ENCODE results near the gene KDM7A. TPM values are rescaled to one million over a fixed set of nuclear protein-coding genes. Genes with fewer than 3 reads are reported as not detected.

The KDM7A gene
- total and polyA plus RNA-seq, 2 of the 8 experiments (the other 6 are each of a cell fraction or from before 2014, with no cell fraction given): 2.2 to 12.5 TPM

DNA sequence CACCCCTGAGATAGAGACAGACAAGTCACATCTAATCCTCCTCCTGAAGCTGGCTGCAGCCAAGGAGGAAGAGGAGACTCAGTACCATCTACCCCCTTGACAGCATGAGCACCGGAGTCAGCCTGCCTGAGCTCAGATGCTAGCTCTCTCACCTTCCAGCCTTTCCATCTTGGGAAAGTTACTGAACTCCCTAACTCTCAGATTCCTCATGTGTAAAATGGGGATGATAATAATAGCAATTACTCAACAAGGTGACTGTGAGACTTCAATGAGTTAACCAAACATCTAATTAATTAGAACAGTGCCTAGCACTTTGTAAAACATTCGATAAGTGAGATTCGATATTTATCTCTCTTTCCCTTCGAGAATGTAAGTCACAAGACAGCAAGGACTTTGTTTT lies 6.4 kb downstream of the KDM7A start:
- no peak overlapping the region for H3K27ac ChIP-seq (ENCODE audit: low read depth, low read length)
- 0 out of 2 replicates have a peak overlapping the region, but pooled peaks have one; percentile 28 for H2BK5ac ChIP-seq (ENCODE audit: low read depth, low read length)
- no peak for DNase-seq (ENCODE audit: low read depth in 1 of 2, low spot score in 2 of 2)
- no peak overlapping the region for H3K14ac ChIP-seq (ENCODE audit: insufficient read length)
- no peaks in the 10 kb centered on the region for H3K36me3 ChIP-seq (ENCODE audit: control insufficient read depth in 2 of 4, insufficient read depth in 4 of 4, low read length in 3 of 4)
- no peak overlapping the region for H4K5ac ChIP-seq (ENCODE audit: insufficient read length, low read depth, low read length)
- no peak overlapping the region for H2BK20ac ChIP-seq (ENCODE audit: low read length)
- no peak overlapping the region for H2AK5ac ChIP-seq (ENCODE audit: low read depth, low read length)
- H3K9me3 ChIP-seq (ENCODE audit: insufficient read depth in 2 of 2, low read depth in 1 of 2, low read length in 1 of 2): no peaks in the 10 kb centered on the region
- no peak overlapping the region for H4K8ac ChIP-seq (ENCODE audit: extremely low read depth, insufficient read depth, low read length)
- H3K9ac ChIP-seq (replicated peaks in 1 of 4; ENCODE audit: extremely low read depth in 1 of 4, low read depth in 3 of 4, low read length in 3 of 4): no peak overlapping the region
- ChIA-PET POLR2A (ENCODE audit: partially characterized antibody) (interaction anchor here (0.6 kb wide), 1 partner anchor 32 kb away, joined by 3 read pairs; no protein-coding TSS in a partner anchor), CTCF (ENCODE audit: partially characterized antibody) (interaction anchor here (1.2 kb wide), 1 partner anchor 44 kb away, joined by 3 read pairs; no protein-coding TSS in a partner anchor)
- no peak for FAIRE-seq
- H3K79me1 ChIP-seq (ENCODE audit: low read depth, low read length): peaks cover 2% of the 10 kb centered on the region
- peaks cover 0 to 5% of the 10 kb centered on the region in 2 experiments for H4K20me1 ChIP-seq (replicated peaks in 1 of 2; ENCODE audit: control insufficient read depth in 1 of 2, insufficient read depth in 2 of 2, low read length in 2 of 2)
- no peaks in the 10 kb centered on the region for H3K23me2 ChIP-seq (ENCODE audit: low read depth, low read length)
- no peak overlapping the region for H2BK120ac ChIP-seq (replicated peaks; ENCODE audit: low read depth, low read length)
- peaks cover 3 to 75% of the 10 kb centered on the region in 2 experiments; a peak in 2 of 4 replicates for H3K79me2 ChIP-seq (ENCODE audit: control insufficient read depth in 1 of 2, insufficient read depth in 2 of 2, low read length in 2 of 2)
- H2BK15ac ChIP-seq (ENCODE audit: low read length): peak overlapping the region; percentile 93
- H3K27me3 ChIP-seq (replicated peaks in 1 of 4; ENCODE audit: control insufficient read depth in 3 of 4, extremely low read depth in 1 of 4, insufficient read depth in 3 of 4, low read length in 3 of 4): no peaks in the 10 kb centered on the region
- no peak overlapping the region for H4K91ac ChIP-seq (replicated peaks; ENCODE audit: insufficient read length, low read length)
- no peak overlapping the region for H2AFZ ChIP-seq (ENCODE audit: low read length)
- no peak overlapping the region for H3K18ac ChIP-seq (ENCODE audit: extremely low read depth, low read length)
- TF ChIP-seq SP2 (IDR thresholded peaks at IDR 0.05; ENCODE audit: low read length): no peak
- no peak for TF ChIP-seq TCF12 (IDR thresholded peaks at IDR 0.05; ENCODE audit: low read depth, low read length)
- TF ChIP-seq RAD21 (IDR thresholded peaks at IDR 0.05 in 1 of 2, conservative IDR thresholded peaks at IDR 0.05 in 1 of 2; ENCODE audit: low read depth in 2 of 2, low read length in 2 of 2): no peak
- no peak for TF ChIP-seq CTCF (IDR thresholded peaks at IDR 0.05; ENCODE audit: control extremely low read depth in 1 of 3, insufficient read depth in 1 of 3, low read depth in 1 of 3, low read length in 3 of 3)
- no peak for TF ChIP-seq TEAD4 (IDR thresholded peaks at IDR 0.05; ENCODE audit: low read depth, low read length)
- TF ChIP-seq FOSL1 (IDR thresholded peaks at IDR 0.05; ENCODE audit: insufficient read depth, low read depth, low read length): no peak
- 84% methylated on average over 4 of the region's 4 CpGs; no CpG with 5 or more reads in 1 of the 2 experiments for WGBS, 2 experiments (ENCODE audit: extremely low coverage in 1 of 2, insufficient coverage in 1 of 2, insufficient read length in 1 of 2, insufficient replicate concordance in 2 of 2, low coverage in 1 of 2, low lambda C conversion rate in 2 of 2, missing lambda C conversion rate in 1 of 2)
- H3K4ac ChIP-seq (replicated peaks; ENCODE audit: insufficient read length, low read depth, low read length): no peak overlapping the region
- H2BK12ac ChIP-seq (ENCODE audit: low read depth, low read length): no peak overlapping the region
- no peak overlapping the region for H3K4me2 ChIP-seq (ENCODE audit: insufficient read depth in 1 of 2, low read depth in 2 of 2, low read length in 2 of 2)
- H3K56ac ChIP-seq (replicated peaks; ENCODE audit: insufficient read length, low read depth, low read length): no peak overlapping the region
- H3K4me3 ChIP-seq (ENCODE audit: extremely low read depth in 1 of 4, insufficient read depth in 2 of 4, low read depth in 3 of 4, low read length in 4 of 4): no peak overlapping the region
- H3K23ac ChIP-seq (ENCODE audit: insufficient read length): no peak overlapping the region
- H3K4me1 ChIP-seq (replicated peaks in 1 of 4; ENCODE audit: control insufficient read depth in 3 of 4, insufficient read depth in 4 of 4, low read length in 3 of 4): no peaks in the 10 kb centered on the region
